A549 (cell line): Measurements from ENCODE around the gene VPS54. TPM values are rescaled to one million over a fixed set of nuclear protein-coding genes. Genes with fewer than 3 reads are reported as not detected.
A peak's percentile ranks its signal among the peaks of the same experiment; 100 is the strongest.

Experiments
- ATAC-seq, 2 experiments: fragments of 200-7000 bp in 1 of 2; fragments of >200 bp in 1 of 2; cut with Nextera tagmentation in 1 of 2; cut with Tn5 transposase in 1 of 2; 3 replicates each; pipeline versions ENCODE4 v1.8.0 to v1.9.1; 2018 to 2020; ENCODE audit warnings: mild to moderate bottlenecking in 1 of 2, moderate library complexity in 1 of 2
- CTCF ChIA-PET: fragments of 300-600 bp; sonication (Branson Sonifier 250); formaldehyde crosslinking; extraction: SDS; loops from one replicate; lab custom pipeline; 2021; ENCODE audit warnings: antibody characterized with exemption, inconsistent platforms; lab: Yijun Ruan, JAX
- POLR2A ChIA-PET: fragments of 350-600 bp; formaldehyde crosslinking; extraction: SDS; loops from one replicate; lab custom pipeline; 2021; ENCODE audit warnings: antibody characterized with exemption, inconsistent platforms; lab: Yijun Ruan, JAX
- DNase-seq, 2 experiments: peaks; one replicate each; pipeline versions ENCODE4 v3.0.0 to v3.0.0-alpha.2; 2011 to 2016; ENCODE audit warnings: low read depth in 1 of 2, low spot score in 1 of 2
- FAIRE-seq: peaks from 2 replicates; lab custom pipeline; 2011; peaks lifted over from hg19 to GRCh38; lab: Jason Lieb, UNC
- H3K27ac ChIP-seq, 2 experiments: fragments of >200 bp; sonication (Bioruptor Twin); formaldehyde crosslinking; 3 replicates each; pipeline ENCODE4 v1.5.1; 2016 to 2017
- H3K4me1 ChIP-seq: fragments of >200 bp; sonication (Bioruptor Twin); formaldehyde crosslinking; 3 replicates; pipeline ENCODE4 v1.6.1; 2016
- H3K4me2 ChIP-seq: fragments of >200 bp; sonication (Bioruptor Twin); formaldehyde crosslinking; 3 replicates; pipeline ENCODE4 v1.6.1; 2016
- H3K4me3 ChIP-seq: fragments of >200 bp; sonication (Bioruptor Twin); formaldehyde crosslinking; 3 replicates; pipeline ENCODE4 v1.5.1; 2016
- H3K9me3 ChIP-seq: fragments of >200 bp; sonication (Bioruptor Twin); formaldehyde crosslinking; 3 replicates; pipeline ENCODE4 v1.6.1; 2016
- ATOH8 ChIP-seq: fragments of 250-450 bp; sonication (Bioruptor Pico); IDR thresholded peaks from 2 replicates; pipeline ENCODE4 v1.5.0; 2020; ENCODE audit warnings: low read depth, mild to moderate bottlenecking, moderate library complexity
- EHMT2 ChIP-seq: fragments of 200-600 bp; sonication (generic); IDR thresholded peaks from 2 replicates; pipeline ENCODE4 v1.6.1; 2016; ENCODE audit warnings: antibody characterized with exemption, low read depth, mild to moderate bottlenecking, moderate library complexity
- ELK1 ChIP-seq: fragments of 150-350 bp; IDR thresholded peaks from 2 replicates; pipeline ENCODE4 v1.6.1; 2014; ENCODE audit warnings: low read depth, mild to moderate bottlenecking, low read length
- EP300 ChIP-seq, 2 experiments: fragments of >200 bp; sonication (Bioruptor Twin); formaldehyde crosslinking; IDR thresholded peaks; 2 replicates in 1 of 2; 3 replicates in 1 of 2; pipeline ENCODE4 v1.6.1; 2016 to 2017
- GATA3 ChIP-seq: IDR thresholded peaks from 2 replicates; pipeline ENCODE4 v1.6.1; 2012; ENCODE audit warnings: borderline replicate concordance
- HDAC2 ChIP-seq: fragments of 200-600 bp; sonication (generic); IDR thresholded peaks from 2 replicates; pipeline ENCODE4 v1.6.1; 2016
- HES2 ChIP-seq: fragments of >200 bp; sonication (Bioruptor Twin); formaldehyde crosslinking; IDR thresholded peaks from 2 replicates; pipeline ENCODE4 v1.6.1; 2016
- HOXA7 ChIP-seq: fragments of 250-450 bp; sonication (Bioruptor Pico); IDR thresholded peaks from 2 replicates; pipeline ENCODE4 v1.5.0; 2020; ENCODE audit warnings: mild to moderate bottlenecking, moderate library complexity
- HOXB13 ChIP-seq: fragments of 250-450 bp; sonication (Bioruptor Pico); IDR thresholded peaks from 2 replicates; pipeline ENCODE4 v1.5.0; 2020; ENCODE audit warnings: low read depth, mild to moderate bottlenecking, moderate library complexity
- JUN ChIP-seq, 2 experiments: fragments of >200 bp; sonication (Bioruptor Twin); formaldehyde crosslinking; IDR thresholded peaks; 2 replicates in 1 of 2; 3 replicates in 1 of 2; pipeline ENCODE4 v1.6.1; 2016 to 2017
- KDM5A ChIP-seq: fragments of 200-600 bp; sonication (generic); IDR thresholded peaks from 2 replicates; pipeline ENCODE4 v1.6.1; 2016; ENCODE audit warnings: antibody characterized with exemption, mild to moderate bottlenecking
- MAFK ChIP-seq: fragments of 450-650 bp; IDR thresholded peaks from 2 replicates; pipeline ENCODE4 v1.6.1; 2014; ENCODE audit not compliant: partially characterized antibody
- MYC ChIP-seq: IDR thresholded peaks from 2 replicates; pipeline ENCODE4 v1.6.1; 2012; ENCODE audit warnings: mild to moderate bottlenecking, inconsistent platforms, low read length, improper control_type of control experiment, borderline replicate concordance
- NFE2L2 ChIP-seq: fragments of 150-350 bp; conservative IDR thresholded peaks from 2 replicates; pipeline ENCODE4 v1.6.1; 2014; ENCODE audit warnings: low read length
- NR3C1 ChIP-seq: fragments of >200 bp; sonication (Bioruptor Twin); formaldehyde crosslinking; IDR thresholded peaks from 3 replicates; pipeline ENCODE4 v1.6.1; 2017
- PHF8 ChIP-seq: fragments of 200-600 bp; sonication (generic); IDR thresholded peaks from 2 replicates; pipeline ENCODE4 v1.6.1; 2016; ENCODE audit warnings: low read depth, mild to moderate bottlenecking, antibody characterized with exemption, moderate library complexity, borderline replicate concordance
- POLR2A ChIP-seq: IDR thresholded peaks from 2 replicates; pipeline ENCODE4 v1.6.1; 2012; ENCODE audit warnings: mild to moderate bottlenecking, low read length
- POLR2AphosphoS2 ChIP-seq: conservative IDR thresholded peaks from 2 replicates; pipeline ENCODE4 v1.6.1; 2012; ENCODE audit warnings: low read length, improper control_type of control experiment, inconsistent platforms
- RCOR1 ChIP-seq: fragments of 150-350 bp; IDR thresholded peaks from 2 replicates; pipeline ENCODE4 v1.6.1; 2014; ENCODE audit warnings: antibody characterized with exemption, low read length, low read depth
- RFX5 ChIP-seq: fragments of 450-650 bp; IDR thresholded peaks from 2 replicates; pipeline ENCODE4 v1.7.1; 2014; ENCODE audit warnings: antibody characterized with exemption, mild to moderate bottlenecking, moderate library complexity
- SREBF2 ChIP-seq: fragments of 450-650 bp; IDR thresholded peaks from 2 replicates; pipeline ENCODE4 v1.6.1; 2014; ENCODE audit warnings: mild to moderate bottlenecking, moderate library complexity
- ZC3H11A ChIP-seq: fragments of 450-650 bp; IDR thresholded peaks from 2 replicates; pipeline ENCODE4 v1.6.1; 2014; ENCODE audit warnings: antibody characterized with exemption, mild to moderate bottlenecking
- ZNF302 ChIP-seq: fragments of 250-450 bp; sonication (Bioruptor Pico); IDR thresholded peaks from 2 replicates; pipeline ENCODE4 v1.9.0; 2021; ENCODE audit warnings: inconsistent platforms, mild to moderate bottlenecking, moderate library complexity
- WGBS: methylation state at CpG from one replicate; pipeline ENCODE4 v1.1.6; 2017; ENCODE audit errors: missing lambda C conversion rate; 5-methylcytosine and 5-hydroxymethylcytosine counted together
- polyA plus RNA-seq, 4 experiments: library from polyadenylated mRNA; depleted of rRNA in 3 of 4; stranded (reverse); fragments of >200 nt; fragmentation: RNase III in 1 of 4; extraction: RNeasy Plus Mini Kit Qiagen cat#74134 plus additional on column Dnase treatment in 1 of 4; gene quantifications; 2 replicates in 3 of 4; 3 replicates in 1 of 4; pipeline ENCODE4 v1.2.3, GENCODE V29; 2011 to 2017
- TF ChIP-seq, protein P1 (sequence below): IDR thresholded peaks from 2 replicates; pipeline ENCODE4 v1.6.1; 2012
- TF ChIP-seq, protein P2 (sequence below): fragments of >200 bp; sonication (Bioruptor Twin); formaldehyde crosslinking; IDR thresholded peaks from 3 replicates; pipeline ENCODE4 v1.6.1; 2016
- TF ChIP-seq, protein P3 (sequence below): IDR thresholded peaks from 2 replicates; pipeline ENCODE4 v1.6.1; 2012; ENCODE audit warnings: low read depth, borderline replicate concordance

The VPS54 gene
- polyA plus RNA-seq, 2 of the 4 experiments (the other 2 are of a cell fraction) = 15.0 to 32.5 TPM

- no peak for TF ChIP-seq SREBF2
- TF ChIP-seq ATOH8 (CRISPR knock-in tag) = no peak
- no peak for TF ChIP-seq RCOR1
These were observed 174.6 kb downstream of the VPS54 start (continued) for GRCh38 chr2:63844616-63845015.

GRCh38 chr2:63843791-63844190 is 175.4 kb downstream of the VPS54 start:
- ChIA-PET CTCF (interaction anchor here (0.7 to 6.8 kb wide), 7 partner anchors 9 to 151 kb away, joined by 3 to 56 read pairs (median 7); no protein-coding TSS in a partner anchor), POLR2A (interaction anchor here (5.7 kb wide), 1 partner anchor 145 kb away, joined by 103 read pairs; no protein-coding TSS in a partner anchor)
- H3K4me1 ChIP-seq = peaks cover 20% of the 10 kb centered on the region; the same call in 2 of the 3 replicates
- H3K27ac ChIP-seq = no peak overlapping the region
- peak overlapping the region; percentile 83; the same call in 2 of the 3 replicates for H3K4me2 ChIP-seq
- TF ChIP-seq HES2 (no peak), MAFK (no peak), NR3C1 (no peak), GATA3 (no peak), JUN (IDR thresholded peaks at IDR 0.05) (no peak), ZNF302 (CRISPR knock-in tag) (no peak), PHF8 (no peak), EP300 (IDR thresholded peaks at IDR 0.05) (no peak), MYC (no peak), ELK1 (no peak), POLR2AphosphoS2 (no peak)
- TF ChIP-seq, protein P1, sequence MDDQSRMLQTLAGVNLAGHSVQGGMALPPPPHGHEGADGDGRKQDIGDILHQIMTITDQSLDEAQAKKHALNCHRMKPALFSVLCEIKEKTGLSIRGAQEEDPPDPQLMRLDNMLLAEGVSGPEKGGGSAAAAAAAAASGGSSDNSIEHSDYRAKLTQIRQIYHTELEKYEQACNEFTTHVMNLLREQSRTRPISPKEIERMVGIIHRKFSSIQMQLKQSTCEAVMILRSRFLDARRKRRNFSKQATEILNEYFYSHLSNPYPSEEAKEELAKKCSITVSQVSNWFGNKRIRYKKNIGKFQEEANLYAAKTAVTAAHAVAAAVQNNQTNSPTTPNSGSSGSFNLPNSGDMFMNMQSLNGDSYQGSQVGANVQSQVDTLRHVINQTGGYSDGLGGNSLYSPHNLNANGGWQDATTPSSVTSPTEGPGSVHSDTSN = no peak
- FAIRE-seq = no peak
- H3K9me3 ChIP-seq = no peaks in the 10 kb centered on the region
- no peak overlapping the region for H3K4me3 ChIP-seq
- no peak for DNase-seq
- ATAC-seq = no peak
- 87% methylated on average over 2 of the region's 2 CpGs for WGBS

GRCh38 chr2:63843093-63843492 is 176.1 kb downstream of the VPS54 start:
- H3K27ac ChIP-seq = peak overlapping the region in 1 of 2 experiments; percentile 94; a peak in 3 of 6 replicates
- no peak for ATAC-seq
- H3K4me2 ChIP-seq = peak overlapping the region; percentile 83
- ChIA-PET POLR2A (interaction anchor here (0.6 to 5.7 kb wide), 10 partner anchors 8 to 255 kb away, joined by 3 to 103 read pairs (median 13); partner anchors contain the start of genes MDH1 and WDPCP), CTCF (interaction anchor here (1.5 to 6.8 kb wide), 7 partner anchors 8 to 149 kb away, joined by 3 to 56 read pairs (median 7); no protein-coding TSS in a partner anchor)
- H3K4me3 ChIP-seq = peak overlapping the region; percentile 93
- H3K9me3 ChIP-seq = no peaks in the 10 kb centered on the region
- DNase-seq = no peak
- 92% methylated on average over 8 of the region's 8 CpGs for WGBS
- H3K4me1 ChIP-seq = peaks cover 17% of the 10 kb centered on the region; the same call in 2 of the 3 replicates
- no peak for FAIRE-seq
- TF ChIP-seq KDM5A (no peak), HOXB13 (no peak), NR3C1 (no peak), EHMT2 (no peak), EP300 (IDR thresholded peaks at IDR 0.05) (no peak), HOXA7 (CRISPR knock-in tag) (no peak), NFE2L2 (no peak), RFX5 (no peak), POLR2A (no peak), ELK1 (no peak), RCOR1 (no peak), ZC3H11A (no peak), HDAC2 (no peak), MYC (no peak)
- TF ChIP-seq, protein P1 = no peak
- TF ChIP-seq, protein P2, sequence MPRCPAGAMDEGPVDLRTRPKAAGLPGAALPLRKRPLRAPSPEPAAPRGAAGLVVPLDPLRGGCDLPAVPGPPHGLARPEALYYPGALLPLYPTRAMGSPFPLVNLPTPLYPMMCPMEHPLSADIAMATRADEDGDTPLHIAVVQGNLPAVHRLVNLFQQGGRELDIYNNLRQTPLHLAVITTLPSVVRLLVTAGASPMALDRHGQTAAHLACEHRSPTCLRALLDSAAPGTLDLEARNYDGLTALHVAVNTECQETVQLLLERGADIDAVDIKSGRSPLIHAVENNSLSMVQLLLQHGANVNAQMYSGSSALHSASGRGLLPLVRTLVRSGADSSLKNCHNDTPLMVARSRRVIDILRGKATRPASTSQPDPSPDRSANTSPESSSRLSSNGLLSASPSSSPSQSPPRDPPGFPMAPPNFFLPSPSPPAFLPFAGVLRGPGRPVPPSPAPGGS = no peak
- TF ChIP-seq, protein P3, sequence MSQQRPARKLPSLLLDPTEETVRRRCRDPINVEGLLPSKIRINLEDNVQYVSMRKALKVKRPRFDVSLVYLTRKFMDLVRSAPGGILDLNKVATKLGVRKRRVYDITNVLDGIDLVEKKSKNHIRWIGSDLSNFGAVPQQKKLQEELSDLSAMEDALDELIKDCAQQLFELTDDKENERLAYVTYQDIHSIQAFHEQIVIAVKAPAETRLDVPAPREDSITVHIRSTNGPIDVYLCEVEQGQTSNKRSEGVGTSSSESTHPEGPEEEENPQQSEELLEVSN = no peak
